Measurements from ENCODE around the gene ORM2.
"Not testable (repeated sequence)": the region's sequence is repeated elsewhere in the genome, so short reads cannot be mapped to it uniquely, and the experiment has no call there.

Gene ORM2

GRCh38 chr9:114329625-114330022 is at the start of gene ORM2:
Gene ORM2, plus strand, starts transcription at chr9:114329869. Its CDS starts 36 bp downstream, at chr9:114329905.
- not testable (repeated sequence) for DNase-seq (ENCODE audit: low spot score)

- DNase-seq (ENCODE audit: low spot score) = no peak
These were observed 48.8 kb upstream of the ORM2 start for GRCh38 chr9:114280636-114281472.

GRCh38 chr9:114281473-114282103 is 48.1 kb upstream of the ORM2 start:
- no peak for DNase-seq (ENCODE audit: low spot score)

GRCh38 chr9:114282104-114282485 is 47.6 kb upstream of the ORM2 start:
- DNase-seq (ENCODE audit: low spot score) = no peak

- DNase-seq (ENCODE audit: low spot score) = no peak
These were observed 47.2 kb upstream of the ORM2 start for GRCh38 chr9:114282507-114282906.

GRCh38 chr9:114282926-114283325 is 46.7 kb upstream of the ORM2 start:
- no peak for DNase-seq (ENCODE audit: low spot score)

GRCh38 chr9:114283551-114284111 is 46.0 kb upstream of the ORM2 start:
- DNase-seq (ENCODE audit: low spot score) = no peak

GRCh38 chr9:114284316-114285060 is 45.2 kb upstream of the ORM2 start:
- DNase-seq (ENCODE audit: low spot score) = no peak

- no peak for DNase-seq (ENCODE audit: low spot score)
These were observed 44.4 kb upstream of the ORM2 start for GRCh38 chr9:114285166-114285867.

- DNase-seq (ENCODE audit: low spot score) = no peak
These were observed 43.5 kb upstream of the ORM2 start for GRCh38 chr9:114286146-114286679.

GRCh38 chr9:114287001-114287762 is 42.5 kb upstream of the ORM2 start:
- no peak for DNase-seq (ENCODE audit: low spot score)

GRCh38 chr9:114287763-114288192 is 41.9 kb upstream of the ORM2 start:
- DNase-seq (ENCODE audit: low spot score) = no peak

GRCh38 chr9:114288193-114289091 is 41.2 kb upstream of the ORM2 start:
- no peak for DNase-seq (ENCODE audit: low spot score)

- DNase-seq (ENCODE audit: low spot score) = no peak
These were observed 40.6 kb upstream of the ORM2 start for GRCh38 chr9:114289106-114289505.

GRCh38 chr9:114289571-114290481 is 39.8 kb upstream of the ORM2 start:
- DNase-seq (ENCODE audit: low spot score) = no peak

- no peak for DNase-seq (ENCODE audit: low spot score)
These were observed 39.1 kb upstream of the ORM2 start for GRCh38 chr9:114290561-114290986.

- peak; percentile 65 for DNase-seq (ENCODE audit: low spot score)
These were observed 38.6 kb upstream of the ORM2 start for GRCh38 chr9:114291064-114291474.

- no peak for DNase-seq (ENCODE audit: low spot score)
These were observed 37.6 kb upstream of the ORM2 start for GRCh38 chr9:114291886-114292590.
